Muscle layer of duodenum (tissue), 2 donors: Measurements from ENCODE around the gene PCSK4.
"Not testable (repeated sequence)": the region's sequence is repeated elsewhere in the genome, so short reads cannot be mapped to it uniquely, and the experiment has no call there.

Experiments used
- H3K27ac ChIP-seq: one replicate; pipeline ENCODE4 v1.7.0; 2013; ENCODE audit warnings: mild to moderate bottlenecking, low read length
- H3K27me3 ChIP-seq: one replicate; pipeline ENCODE4 v1.7.0; 2013; ENCODE audit warnings: low read depth, mild to moderate bottlenecking, control low read depth, low read length
- H3K36me3 ChIP-seq, 2 donors: one replicate each; pipeline ENCODE4 v1.7.0; 2013; ENCODE audit warnings: low read length in 2 of 2, control low read depth in 1 of 2, mild to moderate bottlenecking in 1 of 2; ENCODE audit not compliant: insufficient read depth in 2 of 2, control insufficient read depth in 1 of 2
- H3K4me1 ChIP-seq, 2 donors: one replicate each; pipeline ENCODE4 v1.7.0; 2013; ENCODE audit warnings: low read length in 2 of 2, mild to moderate bottlenecking in 2 of 2, control low read depth in 1 of 2, moderate library complexity in 1 of 2; ENCODE audit not compliant: insufficient read depth in 2 of 2, control insufficient read depth in 1 of 2
- H3K4me3 ChIP-seq, 2 donors: one replicate each; pipeline ENCODE4 v1.7.0; 2013; ENCODE audit warnings: low read length in 2 of 2, low read depth in 1 of 2, mild to moderate bottlenecking in 1 of 2
- H3K9me3 ChIP-seq, 2 donors: one replicate each; pipeline ENCODE4 v1.7.0; 2013; ENCODE audit warnings: low read length in 2 of 2, control low read depth in 1 of 2, mild to moderate bottlenecking in 1 of 2; ENCODE audit not compliant: control insufficient read depth in 1 of 2
- donor health status: healthy.

The PCSK4 gene

GRCh38 chr19:1481224-1481892 is 8.8 kb downstream of the PCSK4 start:
- H3K27ac ChIP-seq: no peak overlapping the region
- H3K27me3 ChIP-seq: no peaks in the 10 kb centered on the region
- H3K4me3 ChIP-seq: no peak overlapping the region
- peaks cover 0 to 3% of the 10 kb centered on the region in 2 donors for H3K36me3 ChIP-seq
- no peaks in the 10 kb centered on the region for H3K9me3 ChIP-seq
- H3K4me1 ChIP-seq: peaks cover 0 to 10% of the 10 kb centered on the region in 2 donors

GRCh38 chr19:1478934-1479707 is 11.0 kb downstream of the PCSK4 start, which contains the start of gene C19orf25:
Gene C19orf25 (minus strand): TSS chr19:1479215. CDS start chr19:1478903, 312 bp downstream.
- Histone ChIP-seq H3K9me3 (no peaks in the 10 kb centered on the region), H3K27ac (peak within 1 kb of the TSS; percentile 51), H3K4me1 (peaks cover 0 to 15% of the 10 kb centered on the region in 2 donors), H3K27me3 (no peaks in the 10 kb centered on the region), H3K4me3 (peak within 1 kb of the TSS; percentile 70 to 81), H3K36me3 (peaks cover 0 to 24% of the 10 kb centered on the region in 2 donors)

DNA sequence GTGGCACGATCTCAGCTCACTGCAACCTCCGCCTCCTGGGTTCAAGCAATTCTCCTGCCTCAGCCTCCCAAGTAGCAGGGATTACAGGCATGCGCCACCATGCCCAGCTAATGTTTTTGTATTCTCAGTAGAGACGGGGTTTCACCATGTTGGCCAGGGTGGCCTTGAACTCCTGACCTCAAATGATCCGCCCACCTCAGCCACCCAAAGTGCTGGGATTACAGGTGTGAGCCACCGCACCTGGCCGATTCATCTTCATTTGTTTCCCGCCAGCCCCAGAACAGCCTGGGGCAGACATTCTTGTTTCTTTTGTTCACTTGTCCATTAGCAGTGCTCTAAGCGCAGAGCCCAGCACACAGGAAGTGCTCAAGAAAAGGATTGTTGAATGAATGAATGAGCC is 13.1 kb downstream of the PCSK4 start:
- not testable (repeated sequence) for H3K27ac ChIP-seq, H3K4me3 ChIP-seq, H3K27me3 ChIP-seq, H3K9me3 ChIP-seq
- Histone ChIP-seq H3K4me1 (peaks cover 0 to 28% of the 10 kb centered on the region in 2 donors), H3K36me3 (peaks cover 0 to 24% of the 10 kb centered on the region in 2 donors)

DNA sequence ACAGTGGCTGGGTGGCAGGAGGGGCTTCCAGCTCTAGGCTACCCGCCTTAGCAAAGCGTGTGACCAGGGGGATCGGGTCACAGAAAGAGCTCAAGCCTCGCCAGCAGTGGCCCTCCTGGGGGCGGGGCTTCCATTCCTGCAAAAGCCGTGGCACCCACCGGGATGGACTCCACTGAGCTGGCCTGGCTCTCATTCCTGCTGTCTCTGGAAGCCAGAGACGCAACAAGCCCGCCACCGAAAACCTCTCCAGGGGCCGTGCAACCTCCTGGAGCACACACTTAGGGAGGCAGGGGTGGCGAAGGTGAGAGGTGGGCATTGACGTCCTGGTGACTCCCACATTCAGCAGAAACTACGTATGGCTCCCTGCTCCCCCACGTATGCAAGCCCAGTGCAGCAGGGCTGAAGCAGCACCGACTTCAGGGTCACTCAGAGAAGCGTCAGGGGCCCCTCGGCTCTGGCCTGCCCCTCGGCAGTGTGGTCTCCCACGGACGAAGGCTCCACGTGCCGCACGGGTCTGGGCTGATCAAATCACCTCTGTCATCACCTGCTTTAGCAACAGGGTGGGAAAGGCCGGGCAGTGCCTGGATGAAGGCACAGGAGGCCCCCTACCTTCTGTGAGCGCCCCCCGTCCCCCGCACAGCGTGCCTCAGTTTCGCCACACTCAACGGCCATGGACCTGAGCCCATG is 14.3 kb downstream of the PCSK4 start:
- H3K4me3 ChIP-seq: no peak overlapping the region
- H3K9me3 ChIP-seq: no peaks in the 10 kb centered on the region
- H3K27me3 ChIP-seq: peaks cover 18% of the 10 kb centered on the region
- peaks cover 0 to 39% of the 10 kb centered on the region in 2 donors for H3K4me1 ChIP-seq
- H3K27ac ChIP-seq: no peak overlapping the region
- peaks cover 0 to 24% of the 10 kb centered on the region in 2 donors for H3K36me3 ChIP-seq

DNA sequence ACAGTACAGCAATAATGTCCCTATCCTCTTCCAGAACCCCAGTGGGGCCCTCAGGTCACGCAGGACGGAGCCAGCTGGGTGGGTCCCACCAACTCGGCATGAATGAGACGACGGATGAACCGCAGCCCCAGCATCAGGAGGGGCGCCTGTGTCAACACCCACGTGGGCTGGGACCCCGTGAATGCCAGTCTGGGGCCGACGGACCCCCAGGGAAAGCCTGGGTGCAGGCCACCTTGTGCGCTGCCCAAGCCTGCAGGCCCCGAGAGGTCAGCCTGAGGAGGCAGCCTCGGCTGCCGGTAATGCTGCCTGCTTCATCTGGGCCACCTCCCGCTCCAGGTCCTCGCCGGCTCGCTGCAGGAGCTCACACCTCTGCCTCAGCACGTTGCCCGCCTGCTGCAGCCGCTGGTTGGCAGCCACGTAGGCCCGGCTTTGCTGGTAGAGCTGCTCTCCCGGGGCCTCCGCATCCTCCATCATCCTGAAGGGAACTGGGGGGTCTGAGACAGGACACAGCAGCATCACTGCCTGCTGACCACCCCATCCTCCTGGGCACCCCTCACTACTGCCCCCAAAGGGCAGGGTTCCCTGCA is 15.3 kb downstream of the PCSK4 start:
- Histone ChIP-seq H3K9me3 (no peaks in the 10 kb centered on the region), H3K4me1 (peaks cover 0 to 50% of the 10 kb centered on the region in 2 donors), H3K27ac (no peak overlapping the region), H3K4me3 (no peak overlapping the region), H3K36me3 (peaks cover 0 to 24% of the 10 kb centered on the region in 2 donors), H3K27me3 (peaks cover 26% of the 10 kb centered on the region)

GRCh38 chr19:1474011-1474764 is 16.0 kb downstream of the PCSK4 start:
- peaks cover 0 to 24% of the 10 kb centered on the region in 2 donors for H3K36me3 ChIP-seq
- no peaks in the 10 kb centered on the region for H3K9me3 ChIP-seq
- H3K27me3 ChIP-seq: peaks cover 26% of the 10 kb centered on the region
- no peak overlapping the region for H3K4me3 ChIP-seq
- H3K4me1 ChIP-seq: peaks cover 0 to 53% of the 10 kb centered on the region in 2 donors
- no peak overlapping the region for H3K27ac ChIP-seq

DNA sequence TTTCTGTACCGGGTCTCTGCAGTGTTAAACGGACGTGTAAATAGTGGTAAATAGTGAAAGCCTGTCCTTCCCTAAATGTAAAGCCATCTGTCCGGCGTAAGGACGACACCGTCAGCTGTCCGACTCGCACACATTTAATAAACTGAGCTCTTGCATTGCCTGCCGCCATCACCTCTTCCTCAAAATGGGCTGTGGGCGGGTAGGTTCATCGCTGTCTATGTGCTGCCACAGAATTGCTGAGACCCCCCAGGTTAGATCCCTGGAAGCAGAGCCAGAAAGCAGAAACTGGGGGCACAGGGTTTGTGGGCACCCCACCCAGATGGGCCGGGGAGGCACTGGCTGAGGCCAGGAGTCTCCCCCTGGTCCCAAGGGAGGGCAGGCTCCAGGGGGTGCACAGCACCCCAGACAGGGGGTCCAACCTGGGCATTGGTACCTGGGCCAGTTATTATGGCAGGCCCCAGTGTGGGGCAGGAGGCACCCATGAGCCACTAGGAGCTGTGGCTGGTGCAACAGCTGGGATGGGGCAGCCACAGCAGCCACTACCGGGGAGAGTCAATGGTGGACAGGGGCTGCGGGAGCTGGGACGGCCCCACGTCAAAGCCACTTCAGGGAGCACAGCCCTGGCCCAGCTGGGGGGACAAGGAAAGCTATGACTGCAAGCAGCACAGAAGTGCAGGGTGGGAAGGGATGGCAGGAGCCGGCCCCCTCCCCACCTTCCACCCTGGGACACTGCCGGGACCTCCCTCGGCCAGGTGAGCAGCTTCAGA is 16.9 kb downstream of the PCSK4 start:
- H3K27me3 ChIP-seq: peaks cover 32% of the 10 kb centered on the region
- no peak overlapping the region for H3K27ac ChIP-seq
- peaks cover 0 to 56% of the 10 kb centered on the region in 2 donors for H3K4me1 ChIP-seq
- H3K9me3 ChIP-seq: no peaks in the 10 kb centered on the region
- no peak overlapping the region for H3K4me3 ChIP-seq
- peaks cover 0 to 24% of the 10 kb centered on the region in 2 donors for H3K36me3 ChIP-seq

DNA sequence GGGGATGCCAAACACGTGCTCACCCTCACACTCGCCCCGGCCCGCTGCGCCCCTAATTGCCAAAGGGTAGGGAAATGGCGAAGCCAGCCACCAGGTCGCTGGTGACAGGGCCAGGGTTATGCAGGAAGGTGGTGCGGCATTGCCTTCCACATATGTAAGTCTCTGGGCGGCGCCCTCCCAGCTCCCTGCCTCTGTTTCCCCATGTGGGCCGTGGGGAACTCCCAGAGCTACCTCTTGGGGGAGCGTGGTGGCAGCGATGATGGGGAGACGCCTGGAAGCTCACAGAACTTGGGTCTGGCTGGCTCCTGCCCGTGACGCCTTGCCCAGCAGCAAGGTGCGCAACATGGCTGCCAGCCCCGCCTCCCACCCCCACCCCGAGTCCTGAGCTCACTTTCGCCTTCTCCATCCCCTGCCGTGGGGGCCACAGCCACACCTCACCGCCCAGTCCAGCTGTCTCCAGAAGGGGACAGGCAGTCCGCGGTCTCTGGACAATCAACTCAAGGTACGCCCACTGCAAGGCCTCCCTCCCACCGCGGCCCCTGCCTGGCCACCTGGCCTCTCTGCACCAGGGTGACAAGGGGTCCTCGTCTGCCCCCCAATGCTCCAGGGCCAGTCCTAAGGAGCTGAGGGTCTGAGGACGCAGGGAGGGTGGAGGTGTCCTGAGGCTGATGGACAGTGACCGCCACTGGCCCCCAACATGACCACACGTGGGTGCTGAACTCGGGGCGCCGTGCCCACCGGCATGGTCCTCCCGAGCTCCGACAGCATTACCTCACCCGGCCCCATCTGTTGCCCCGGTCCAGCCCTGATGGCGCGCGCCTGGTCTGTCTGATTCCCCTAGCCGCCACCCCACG is 17.7 kb downstream of the PCSK4 start:
- Histone ChIP-seq H3K27ac (no peak overlapping the region), H3K36me3 (peaks cover 0 to 24% of the 10 kb centered on the region in 2 donors), H3K9me3 (no peaks in the 10 kb centered on the region), H3K4me3 (no peak overlapping the region), H3K27me3 (peaks cover 34% of the 10 kb centered on the region), H3K4me1 (peaks cover 0 to 58% of the 10 kb centered on the region in 2 donors)

- Histone ChIP-seq H3K36me3 (peaks cover 0 to 24% of the 10 kb centered on the region in 2 donors), H3K27ac (no peak overlapping the region), H3K4me1 (peaks cover 0 to 66% of the 10 kb centered on the region in 2 donors), H3K4me3 (no peak overlapping the region), H3K9me3 (no peaks in the 10 kb centered on the region), H3K27me3 (peaks cover 40% of the 10 kb centered on the region)
Measured at GRCh38 chr19:1471515-1472160, 18.5 kb downstream of the PCSK4 start.
